Ectodermal cell (in vitro differentiated cells): ENCODE results near the gene RCOR1.

Experiments used
- H3K27ac ChIP-seq: 2 replicates; pipeline ENCODE4 v1.7.0; 2013; ENCODE audit warnings: mild to moderate bottlenecking, low read depth, low read length; ENCODE audit not compliant: insufficient read depth, poor library complexity, severe bottlenecking
- H3K27me3 ChIP-seq: 2 replicates; pipeline ENCODE4 v1.7.0; 2013; ENCODE audit warnings: mild to moderate bottlenecking, low read length; ENCODE audit not compliant: insufficient read depth, control insufficient read depth, poor library complexity, severe bottlenecking
- H3K36me3 ChIP-seq: one replicate; pipeline ENCODE4 v1.7.0; 2013; ENCODE audit warnings: low read length; ENCODE audit not compliant: control insufficient read depth, insufficient read depth
- H3K4me1 ChIP-seq: one replicate; pipeline ENCODE4 v1.7.0; 2013; ENCODE audit warnings: low read length; ENCODE audit not compliant: control insufficient read depth, insufficient read depth
- H3K4me3 ChIP-seq: 2 replicates; pipeline ENCODE4 v1.7.0; 2013; ENCODE audit warnings: low read depth, low read length, control low read depth; ENCODE audit not compliant: insufficient read depth
- H3K9me3 ChIP-seq: 2 replicates; pipeline ENCODE4 v1.7.0; 2013; ENCODE audit warnings: mild to moderate bottlenecking, low read length, moderate library complexity; ENCODE audit not compliant: control insufficient read depth
- WGBS, 2 experiments: methylation state at CpG; one replicate each; pipeline ENCODE4 v1.1.7; 2013; ENCODE audit warnings: missing lambda C conversion rate in 2 of 2; 5-methylcytosine and 5-hydroxymethylcytosine counted together

Gene RCOR1

GRCh38 chr14:102654298-102654697 is 61.8 kb downstream of the RCOR1 start:
- H3K4me3 ChIP-seq, result no peak overlapping the region
- H3K9me3 ChIP-seq, result no peaks in the 10 kb centered on the region
- 96 to 98% methylated on average over 4 of the region's 4 CpGs for WGBS, 2 experiments
- no peaks in the 10 kb centered on the region for H3K36me3 ChIP-seq
- no peaks in the 10 kb centered on the region for H3K4me1 ChIP-seq
- no peaks in the 10 kb centered on the region for H3K27me3 ChIP-seq
- no peak overlapping the region for H3K27ac ChIP-seq

GRCh38 chr14:102655137-102655536 is 62.7 kb downstream of the RCOR1 start:
- H3K36me3 ChIP-seq, result no peaks in the 10 kb centered on the region
- no peak overlapping the region for H3K4me3 ChIP-seq
- H3K27me3 ChIP-seq, result no peaks in the 10 kb centered on the region
- no peaks in the 10 kb centered on the region for H3K4me1 ChIP-seq
- H3K27ac ChIP-seq, result no peak overlapping the region
- no peaks in the 10 kb centered on the region for H3K9me3 ChIP-seq

- 96 to 99% methylated on average over 4 of the region's 4 CpGs for WGBS, 2 experiments
Measured at GRCh38 chr14:102659797-102660196, 67.3 kb downstream of the RCOR1 start.

GRCh38 chr14:102661614-102662013 is 69.2 kb downstream of the RCOR1 start:
- Histone ChIP-seq H3K27ac (no peak overlapping the region), H3K4me1 (peaks cover 16% of the 10 kb centered on the region), H3K36me3 (no peaks in the 10 kb centered on the region), H3K9me3 (no peaks in the 10 kb centered on the region), H3K4me3 (no peak overlapping the region), H3K27me3 (no peaks in the 10 kb centered on the region)
- 95 to 97% methylated on average over 4 of the region's 4 CpGs for WGBS, 2 experiments

More at GRCh38 chr14:102659797-102660196, 67.3 kb downstream of the RCOR1 start:
- peaks cover 16% of the 10 kb centered on the region for H3K4me1 ChIP-seq
- H3K27me3 ChIP-seq, result no peaks in the 10 kb centered on the region
- no peak overlapping the region for H3K27ac ChIP-seq
- no peaks in the 10 kb centered on the region for H3K9me3 ChIP-seq
- H3K36me3 ChIP-seq, result no peaks in the 10 kb centered on the region
- H3K4me3 ChIP-seq, result no peak overlapping the region

- Histone ChIP-seq H3K27ac (peak overlapping the region; percentile 74), H3K4me3 (no peak overlapping the region), H3K4me1 (peaks cover 19% of the 10 kb centered on the region), H3K27me3 (no peaks in the 10 kb centered on the region), H3K36me3 (no peaks in the 10 kb centered on the region), H3K9me3 (no peaks in the 10 kb centered on the region)
- WGBS, 2 experiments, result 48 to 57% methylated on average over 5 to 7 of the region's 7 CpGs
Measured at GRCh38 chr14:102662636-102663430, 70.4 kb downstream of the RCOR1 start.

GRCh38 chr14:102663440-102663839 is 71.0 kb downstream of the RCOR1 start:
- H3K4me3 ChIP-seq, result no peak overlapping the region
- H3K9me3 ChIP-seq, result no peaks in the 10 kb centered on the region
- H3K36me3 ChIP-seq, result no peaks in the 10 kb centered on the region
- peak overlapping the region; percentile 74 for H3K27ac ChIP-seq
- WGBS, 2 experiments, result 94 to 97% methylated on average over 3 of the region's 3 CpGs
- H3K27me3 ChIP-seq, result no peaks in the 10 kb centered on the region
- H3K4me1 ChIP-seq, result peaks cover 19% of the 10 kb centered on the region

- peaks cover 19% of the 10 kb centered on the region for H3K4me1 ChIP-seq
- H3K36me3 ChIP-seq, result no peaks in the 10 kb centered on the region
- H3K9me3 ChIP-seq, result no peaks in the 10 kb centered on the region
- H3K4me3 ChIP-seq, result no peak overlapping the region
- 95 to 100% methylated on average over 1 to 2 of the region's 2 CpGs for WGBS, 2 experiments
- no peak overlapping the region for H3K27ac ChIP-seq
- H3K27me3 ChIP-seq, result no peaks in the 10 kb centered on the region
Measured at GRCh38 chr14:102665621-102666020, 73.2 kb downstream of the RCOR1 start.

- Histone ChIP-seq H3K9me3 (no peaks in the 10 kb centered on the region), H3K36me3 (no peaks in the 10 kb centered on the region)
- 91 to 94% methylated on average over 5 of the region's 5 CpGs for WGBS, 2 experiments
Measured at GRCh38 chr14:102666635-102667034, 74.2 kb downstream of the RCOR1 start.

GRCh38 chr14:102667703-102668102 is 75.3 kb downstream of the RCOR1 start:
- no peak overlapping the region for H3K4me3 ChIP-seq
- 92% methylated on average over 2 of the region's 2 CpGs for WGBS, 2 experiments
- peaks cover 14% of the 10 kb centered on the region for H3K4me1 ChIP-seq
- H3K27me3 ChIP-seq, result no peaks in the 10 kb centered on the region
- no peaks in the 10 kb centered on the region for H3K9me3 ChIP-seq
- H3K36me3 ChIP-seq, result no peaks in the 10 kb centered on the region
- H3K27ac ChIP-seq, result no peak overlapping the region

More at GRCh38 chr14:102666635-102667034, 74.2 kb downstream of the RCOR1 start:
- no peaks in the 10 kb centered on the region for H3K27me3 ChIP-seq
- H3K4me3 ChIP-seq, result no peak overlapping the region
- peaks cover 19% of the 10 kb centered on the region for H3K4me1 ChIP-seq
- no peak overlapping the region for H3K27ac ChIP-seq

GRCh38 chr14:102668291-102668873 is 75.9 kb downstream of the RCOR1 start:
- 96 to 97% methylated on average over 6 to 8 of the region's 9 CpGs for WGBS, 2 experiments
- H3K27me3 ChIP-seq, result no peaks in the 10 kb centered on the region
- no peak overlapping the region for H3K4me3 ChIP-seq
- peaks cover 8% of the 10 kb centered on the region for H3K4me1 ChIP-seq
- no peaks in the 10 kb centered on the region for H3K9me3 ChIP-seq
- H3K27ac ChIP-seq, result no peak overlapping the region
- H3K36me3 ChIP-seq, result no peaks in the 10 kb centered on the region
